GM19324 (cell line): ENCODE results near the gene ACD.

Source experiments
- ATAC-seq: cut with Tn5 transposase; IDR thresholded peaks from one replicate; pipeline ENCODE4 v1.9.1; 2021; ENCODE audit warnings: mild to moderate bottlenecking, moderate library complexity; ENCODE audit not compliant: unreplicated experiment, low FRiP score

ACD gene

DNA sequence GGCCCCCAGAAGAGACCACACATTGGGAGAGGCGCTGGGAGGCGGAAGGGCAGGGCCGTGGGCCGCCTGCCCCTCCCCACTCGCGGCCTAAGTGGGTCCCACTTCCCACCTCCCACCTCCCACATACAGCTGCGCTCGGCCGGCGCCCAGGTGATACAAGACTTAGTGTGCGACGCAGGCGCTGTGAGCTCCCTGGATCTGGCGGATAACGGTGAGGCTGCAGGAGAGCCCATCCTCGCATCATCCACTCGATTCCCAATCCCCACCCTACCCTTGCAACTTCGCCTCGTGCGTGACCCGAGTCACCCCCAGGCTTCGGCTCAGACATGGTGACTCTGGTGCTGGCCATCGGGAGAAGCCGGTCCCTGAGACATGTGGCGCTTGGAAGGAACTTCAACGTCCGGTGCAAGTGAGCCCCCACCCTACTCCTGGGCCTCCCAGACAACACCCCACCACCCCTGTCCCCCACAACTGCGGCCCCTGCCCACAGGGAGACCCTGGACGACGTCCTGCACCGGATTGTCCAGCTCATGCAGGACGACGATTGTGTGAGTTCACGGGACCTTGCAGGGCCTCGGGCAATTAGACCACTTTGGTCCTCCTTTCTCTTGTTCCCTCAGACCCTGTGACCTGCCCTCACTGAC, 11.2 kb downstream of the ACD start:
- no peak for ATAC-seq

DNA sequence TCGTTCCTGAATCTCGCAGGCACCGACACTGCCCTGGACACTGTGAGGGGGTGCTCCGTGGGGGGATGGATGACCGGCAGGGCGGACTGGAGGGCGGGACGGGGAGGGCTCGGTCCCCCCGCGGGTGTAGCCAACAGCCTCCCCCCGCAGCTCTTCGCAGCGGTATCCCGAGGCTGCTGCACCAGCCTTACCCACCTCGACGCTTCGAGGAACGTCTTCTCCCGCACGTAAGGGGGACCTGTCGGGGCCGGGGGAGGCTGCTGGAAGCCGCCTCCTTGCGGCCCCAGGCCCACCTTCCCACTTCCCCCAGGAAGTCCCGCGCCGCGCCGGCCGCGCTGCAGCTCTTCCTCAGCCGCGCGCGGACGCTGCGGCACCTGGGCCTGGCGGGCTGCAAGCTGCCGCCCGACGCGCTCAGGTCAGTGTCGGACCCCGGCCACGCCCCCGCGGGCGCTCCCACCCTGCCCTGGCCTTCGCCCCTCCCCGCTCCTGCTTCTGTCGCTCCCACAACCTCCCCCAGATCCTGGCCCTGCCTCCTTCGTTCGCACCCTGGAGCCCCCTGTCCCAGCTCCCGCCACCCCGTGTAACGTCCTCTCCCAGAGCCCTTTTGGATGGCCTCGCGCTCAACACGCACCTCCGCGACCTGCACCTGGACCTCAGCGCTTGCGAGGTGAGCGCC, 11.8 kb downstream of the ACD start:
- no peak for ATAC-seq

DNA sequence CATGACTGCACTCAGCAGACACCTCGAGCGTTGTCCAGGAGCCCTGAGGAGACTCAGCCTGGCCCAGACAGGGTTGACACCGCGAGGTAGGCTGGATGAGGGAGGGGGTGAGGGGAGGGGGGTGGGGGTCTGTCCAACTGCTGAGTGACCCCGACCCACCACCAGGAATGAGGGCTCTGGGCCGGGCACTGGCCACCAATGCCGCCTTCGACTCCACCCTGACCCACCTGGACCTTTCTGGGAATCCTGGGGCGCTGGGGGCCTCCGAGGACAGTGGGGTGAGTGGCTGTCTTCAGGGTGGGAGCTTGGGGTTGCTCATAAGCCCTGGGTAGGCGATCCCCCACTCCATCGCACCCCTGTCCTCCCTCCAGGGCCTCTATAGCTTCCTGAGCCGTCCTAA, 12.4 kb downstream of the ACD start:
- no peak for ATAC-seq

DNA sequence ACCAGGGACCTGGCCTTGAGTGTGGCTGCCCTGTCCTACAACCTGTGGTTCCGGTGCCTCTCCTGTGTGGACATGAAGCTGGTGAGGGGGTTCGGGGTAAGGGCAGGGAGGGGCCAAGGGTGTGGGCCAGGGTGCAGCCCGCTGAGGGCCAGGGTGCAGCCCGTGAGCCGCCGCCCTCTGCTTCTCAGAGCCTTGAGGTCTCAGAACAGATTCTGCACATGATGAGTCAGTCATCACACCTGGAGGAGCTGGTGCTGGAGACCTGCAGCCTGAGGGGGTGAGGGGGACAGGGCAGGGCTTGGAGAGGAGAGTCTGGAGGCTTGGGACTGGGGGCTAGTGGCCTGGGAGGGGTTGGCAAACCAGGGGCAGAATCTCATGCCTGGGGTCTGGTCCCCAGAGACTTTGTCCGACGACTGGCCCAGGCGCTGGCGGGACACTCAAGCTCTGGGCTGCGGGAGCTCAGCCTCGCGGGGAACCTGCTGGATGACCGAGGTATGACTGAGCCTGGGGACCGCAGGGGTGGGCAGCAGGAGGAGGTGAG, 12.9 kb downstream of the ACD start:
- ATAC-seq, result no peak

DNA sequence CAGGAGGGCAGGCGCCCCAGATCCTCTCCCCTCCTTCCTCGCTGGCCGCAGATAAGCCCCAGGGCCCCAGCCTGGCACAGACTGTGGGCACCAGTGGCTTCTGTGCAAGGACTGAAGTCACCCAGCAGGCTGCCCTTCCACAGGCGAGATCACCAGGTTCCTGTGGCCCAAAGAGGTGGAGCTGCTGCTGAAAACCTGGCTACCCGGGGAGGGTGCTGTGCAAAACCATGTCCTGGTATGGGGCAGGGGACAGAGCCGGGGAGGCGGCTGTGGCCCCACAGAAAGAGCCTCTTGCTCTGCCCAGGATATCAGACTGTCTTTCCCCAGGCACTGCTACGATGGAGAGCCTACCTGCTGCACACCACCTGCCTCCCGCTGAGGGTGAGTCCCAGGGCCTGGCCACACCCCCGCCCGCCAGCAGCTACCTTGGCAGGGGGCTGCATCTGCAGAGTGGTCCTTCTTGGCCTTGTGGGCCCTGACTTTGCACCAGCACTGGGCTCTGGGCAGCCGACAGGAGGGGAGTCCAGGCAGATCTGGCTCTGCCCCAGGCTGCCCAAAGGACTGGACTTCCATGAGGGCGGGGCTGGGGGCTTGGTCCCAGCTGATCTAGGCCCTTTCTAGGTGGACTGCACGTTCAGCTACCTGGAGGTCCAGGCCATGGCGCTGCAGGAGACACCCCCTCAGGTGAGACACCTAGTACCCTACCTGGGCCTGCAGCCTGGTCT, 14.5 kb downstream of the ACD start:
- no peak for ATAC-seq

DNA sequence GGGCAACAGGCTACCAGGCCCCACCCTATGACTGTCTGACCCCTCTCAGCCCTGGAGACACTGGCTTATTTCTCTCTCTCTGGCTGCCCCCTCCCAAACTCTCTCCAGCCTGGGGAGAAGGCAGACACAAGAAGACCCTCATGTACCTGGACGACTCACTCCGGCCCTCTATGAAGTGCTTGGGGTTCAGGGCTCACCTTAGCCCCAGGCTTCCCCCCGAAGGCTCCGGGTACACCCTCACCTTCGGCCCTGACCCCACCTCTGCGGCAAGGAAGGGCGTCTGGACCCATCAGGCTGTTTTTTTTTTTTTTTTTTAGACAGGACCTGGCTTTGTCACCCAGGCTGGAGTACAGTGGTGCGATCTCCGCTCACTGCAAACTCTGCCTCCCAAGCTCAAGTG, 16.0 kb downstream of the ACD start:
- ATAC-seq, result no peak

DNA sequence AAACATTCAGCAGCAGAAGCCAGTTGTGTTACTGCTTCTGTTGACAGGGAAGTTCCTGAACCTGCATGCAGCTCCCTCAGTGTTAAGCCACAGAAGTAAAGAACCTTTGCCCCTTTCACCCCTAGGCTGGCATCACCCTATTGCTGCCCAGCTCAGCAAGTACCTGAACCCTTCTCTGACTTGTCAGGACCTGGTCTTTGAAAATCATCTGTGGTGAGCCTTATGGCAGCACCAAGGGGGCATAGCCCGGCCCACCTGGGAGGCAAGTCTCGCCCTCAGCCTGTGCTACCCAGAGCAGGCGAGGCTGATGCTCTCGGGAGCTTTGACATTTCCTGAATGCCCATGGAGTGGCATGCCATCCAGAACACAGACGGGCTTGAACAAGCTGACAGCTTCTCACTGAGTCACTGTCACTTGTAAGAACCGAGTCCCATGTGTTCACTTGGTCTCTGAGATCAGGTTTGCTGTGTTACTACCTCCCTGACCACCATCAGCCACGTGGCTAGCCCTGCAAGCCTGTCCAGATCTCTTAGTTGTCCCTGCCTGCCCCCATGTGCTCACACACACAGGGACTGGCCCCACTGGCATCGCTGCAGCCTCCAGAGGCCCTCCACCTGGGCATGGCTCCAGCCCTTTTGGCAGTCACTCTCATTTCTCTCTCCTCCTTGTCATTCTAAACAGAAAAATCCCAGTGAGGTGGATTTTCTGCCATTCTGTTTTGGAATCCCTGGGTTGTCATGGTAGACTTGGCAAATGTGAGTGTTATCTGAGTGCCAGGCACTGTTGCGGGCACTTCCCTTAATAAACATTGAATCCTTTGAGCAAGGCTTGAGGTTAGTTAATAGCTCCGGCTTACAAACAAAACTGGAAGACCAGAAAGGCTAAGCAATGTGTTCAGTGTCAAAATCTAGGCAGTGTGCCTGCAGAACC, 18.0 kb downstream of the ACD start:
- ATAC-seq, result no peak

DNA sequence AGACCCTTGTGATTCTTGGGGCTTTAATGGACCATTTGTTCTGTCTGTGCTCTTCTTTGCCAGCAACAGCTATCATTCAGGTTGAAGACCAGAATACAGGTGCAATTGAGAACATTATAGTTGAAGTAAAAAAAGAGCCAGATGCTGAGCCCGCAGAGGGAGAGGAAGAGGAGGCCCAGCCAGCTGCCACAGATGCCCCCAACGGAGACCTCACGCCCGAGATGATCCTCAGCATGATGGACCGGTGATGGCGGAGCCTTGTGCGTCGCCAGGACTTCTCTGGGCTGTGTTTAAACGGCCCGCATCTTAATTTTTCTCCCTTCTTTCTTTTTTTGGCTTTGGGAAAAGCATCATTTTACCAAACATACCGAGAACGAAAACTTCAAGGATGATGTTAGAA, 22.4 kb downstream of the ACD start:
- ATAC-seq, result no peak

DNA sequence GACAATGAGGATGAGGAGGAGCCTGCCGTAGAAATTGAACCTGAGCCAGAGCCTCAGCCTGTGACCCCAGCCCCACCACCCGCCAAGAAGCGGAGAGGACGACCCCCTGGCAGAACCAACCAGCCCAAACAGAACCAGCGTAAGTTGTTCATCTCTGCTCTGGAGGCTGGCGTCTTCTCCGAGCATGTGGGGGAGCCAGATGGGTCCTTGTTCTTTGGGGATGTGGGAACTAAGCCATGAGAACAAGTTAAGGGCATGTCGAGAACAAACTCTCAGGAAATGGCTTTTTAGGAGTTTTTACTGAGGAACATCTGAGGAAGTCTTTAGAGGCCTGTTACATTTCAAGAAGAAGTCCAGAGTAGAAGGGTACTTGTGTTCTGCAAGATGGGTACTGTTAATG, 23.3 kb downstream of the ACD start:
- ATAC-seq, result no peak

DNA sequence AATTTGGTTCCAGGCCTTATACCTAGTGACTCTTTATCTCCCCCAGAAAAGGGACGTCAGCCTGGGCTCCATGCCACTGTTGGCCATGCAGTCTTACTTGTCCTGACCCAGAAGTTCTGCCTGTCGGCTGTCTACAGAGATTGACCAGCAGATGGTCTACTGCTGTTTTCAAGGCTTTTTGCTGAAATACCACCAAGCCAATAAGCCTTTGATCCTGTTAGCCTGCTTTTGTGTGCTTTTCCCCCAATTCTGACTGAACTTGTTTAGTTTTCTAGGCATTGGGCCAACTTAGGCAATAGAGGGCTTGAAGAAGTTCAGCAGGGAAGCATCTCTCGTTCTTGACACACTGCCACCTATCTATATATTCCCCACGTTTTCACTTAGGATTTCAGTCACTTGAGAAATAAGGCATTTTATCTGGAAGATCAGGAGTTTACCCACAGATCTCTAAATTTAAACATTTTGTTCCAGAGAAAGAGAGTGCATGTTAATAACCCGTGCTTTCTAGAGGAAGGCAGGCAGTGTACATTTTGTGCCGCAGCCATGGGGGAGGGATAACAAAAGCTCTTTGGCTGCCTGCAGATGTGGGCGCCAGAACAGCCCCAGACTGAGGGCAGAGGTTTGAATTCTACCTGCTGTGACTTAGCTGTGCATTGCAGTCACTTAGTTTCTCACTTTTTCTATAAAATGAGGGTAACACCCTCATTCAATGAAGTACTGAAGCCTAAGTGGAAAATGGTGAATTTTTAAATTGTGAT, 27.5 kb downstream of the ACD start:
- no peak for ATAC-seq

DNA sequence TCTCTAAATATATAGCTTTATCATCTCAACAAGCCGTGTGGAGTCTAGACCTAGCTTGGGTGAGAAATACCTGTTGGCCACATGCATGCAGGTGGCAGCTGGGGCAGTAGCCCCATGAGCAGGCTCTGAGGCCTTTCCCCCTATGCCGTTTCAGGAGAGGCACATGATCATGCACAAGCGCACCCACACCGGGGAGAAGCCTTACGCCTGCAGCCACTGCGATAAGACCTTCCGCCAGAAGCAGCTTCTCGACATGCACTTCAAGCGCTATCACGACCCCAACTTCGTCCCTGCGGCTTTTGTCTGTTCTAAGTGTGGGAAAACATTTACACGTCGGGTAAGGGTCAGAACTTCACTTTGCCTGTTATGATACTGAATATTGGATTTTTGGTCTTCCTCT, 31.8 kb downstream of the ACD start:
- no peak for ATAC-seq

DNA sequence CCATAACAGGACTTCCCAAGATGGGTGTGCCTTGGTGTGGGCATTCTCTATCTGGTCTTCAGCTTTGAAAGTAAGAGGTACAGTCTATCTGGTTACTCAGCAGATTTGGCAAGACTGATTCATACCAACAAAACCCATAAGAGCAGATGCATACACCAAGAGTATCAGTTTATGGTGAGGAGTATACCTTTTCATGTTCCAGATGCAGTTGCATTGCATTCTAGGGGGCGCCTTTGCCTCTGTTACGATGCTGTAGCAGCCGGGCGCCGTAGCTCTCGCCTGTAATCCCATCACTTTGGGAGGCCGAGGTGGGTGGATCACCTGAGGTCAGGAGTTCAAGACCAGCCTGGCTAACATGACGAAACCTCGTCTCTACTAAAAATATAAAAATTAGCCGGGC, 46.3 kb downstream of the ACD start:
- ATAC-seq, result no peak

DNA sequence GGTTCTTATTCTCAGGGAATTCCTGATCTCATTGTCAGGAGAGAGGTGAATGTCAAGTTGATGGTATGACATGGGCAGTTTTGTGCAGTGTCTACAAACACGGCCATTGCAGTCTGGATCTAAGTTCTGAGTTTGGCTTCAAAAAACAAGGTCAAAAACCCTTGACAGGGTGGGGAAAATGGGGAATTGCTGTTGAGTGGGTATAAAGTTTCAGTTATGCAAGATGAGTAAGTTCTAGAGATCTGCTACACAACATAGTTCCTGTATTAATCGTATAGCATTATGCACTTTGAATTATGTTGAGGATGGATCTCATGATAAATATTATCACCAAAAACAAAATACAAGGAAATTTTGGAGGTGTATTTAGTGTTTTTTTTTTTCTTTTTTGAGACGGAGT, 51.7 kb downstream of the ACD start:
- ATAC-seq, result no peak
